ENCODE results near the gene ASCC1. TPM values are rescaled to one million over a fixed set of nuclear protein-coding genes. Genes with fewer than 3 reads are reported as not detected.

ASCC1 gene
- total and polyA plus RNA-seq, 2 donors (not counting 3 experiments of a cell fraction or from before 2014, with no cell fraction given), result 16.0 to 24.9 TPM

GRCh38 chr10:72061491-72061890, 154.6 kb downstream of the ASCC1 start:
- no peak for FAIRE-seq
- Histone ChIP-seq H2AFZ (ENCODE audit: low read depth, low read length) (no peak overlapping the region), H3K36me3 (ENCODE audit: control insufficient read depth in 2 of 2, extremely low read depth in 1 of 2, insufficient read depth in 2 of 2, low read length in 2 of 2) (no peaks in the 10 kb centered on the region), H3K27me3 (ENCODE audit: control insufficient read depth in 2 of 2, insufficient read depth in 2 of 2, low read length in 2 of 2) (no peaks in the 10 kb centered on the region), H3K9ac (replicated peaks; ENCODE audit: extremely low read depth, insufficient read depth, low read length) (no peak overlapping the region), H3K27ac (ENCODE audit: insufficient read depth, low read depth, low read length) (no peak overlapping the region), H3K9me1 (replicated peaks; ENCODE audit: control insufficient read depth, extremely low read depth, insufficient read depth, low read length) (no peaks in the 10 kb centered on the region), H3K79me2 (ENCODE audit: control insufficient read depth, insufficient read depth, low read length) (no peaks in the 10 kb centered on the region), H3K4me2 (ENCODE audit: insufficient read depth, low read length) (no peak overlapping the region), H3K9me3 (replicated peaks; ENCODE audit: control insufficient read depth, insufficient read depth, low read length) (no peaks in the 10 kb centered on the region), H3K4me3 (replicated peaks in 1 of 3; ENCODE audit: insufficient read depth in 1 of 3, low read depth in 1 of 3, low read length in 3 of 3) (no peak overlapping the region), H3K4me1 (ENCODE audit: control insufficient read depth, extremely low read depth, insufficient read depth, low read length) (peaks cover 10% of the 10 kb centered on the region), H4K20me1 (replicated peaks; ENCODE audit: control insufficient read depth, extremely low read depth, insufficient read depth, low read length) (no peaks in the 10 kb centered on the region)
- DNase-seq (ENCODE audit: low read depth, low spot score), result no peak
- TF ChIP-seq EZH2 (IDR thresholded peaks at IDR 0.05; ENCODE audit: borderline replicate concordance, low read depth, low read length, severe bottlenecking), result no peak
- peak in 1 of 2 donors; percentile 29 for TF ChIP-seq CTCF (IDR thresholded peaks at IDR 0.05; ENCODE audit: extremely low read depth in 1 of 2, insufficient read depth in 1 of 2, low read depth in 1 of 2, low read length in 2 of 2)
- dilution Hi-C loops (cut with MboI; ENCODE audit: extremely low pct_ligation_motif_present, low sequenced_read_pairs), result no loop called here
- CTCF ChIA-PET, result interaction anchor here (1.0 to 4.2 kb wide), 4 partner anchors 10 to 165 kb away, joined by 4 to 27 read pairs (median 8); no protein-coding TSS in a partner anchor
- POLR2A ChIA-PET, result no interaction called here
- BruUV-seq (replicated peaks), result no TSS peak
- intact Hi-C loops (cut with micrococcal nuclease), result no loop called here

- Histone ChIP-seq H3K4me1 (ENCODE audit: control insufficient read depth, extremely low read depth, insufficient read depth, low read length) (peaks cover 10% of the 10 kb centered on the region), H3K9me3 (replicated peaks; ENCODE audit: control insufficient read depth, insufficient read depth, low read length) (no peaks in the 10 kb centered on the region), H3K27ac (ENCODE audit: insufficient read depth, low read depth, low read length) (no peak overlapping the region), H3K79me2 (ENCODE audit: control insufficient read depth, insufficient read depth, low read length) (no peaks in the 10 kb centered on the region), H2AFZ (ENCODE audit: low read depth, low read length) (no peak overlapping the region), H4K20me1 (replicated peaks; ENCODE audit: control insufficient read depth, extremely low read depth, insufficient read depth, low read length) (no peaks in the 10 kb centered on the region), H3K36me3 (ENCODE audit: control insufficient read depth in 2 of 2, extremely low read depth in 1 of 2, insufficient read depth in 2 of 2, low read length in 2 of 2) (no peaks in the 10 kb centered on the region), H3K9me1 (replicated peaks; ENCODE audit: control insufficient read depth, extremely low read depth, insufficient read depth, low read length) (no peaks in the 10 kb centered on the region), H3K4me3 (replicated peaks in 1 of 3; ENCODE audit: insufficient read depth in 1 of 3, low read depth in 1 of 3, low read length in 3 of 3) (no peak overlapping the region), H3K27me3 (ENCODE audit: control insufficient read depth in 2 of 2, insufficient read depth in 2 of 2, low read length in 2 of 2) (no peaks in the 10 kb centered on the region), H3K4me2 (ENCODE audit: insufficient read depth, low read length) (no peak overlapping the region), H3K9ac (replicated peaks; ENCODE audit: extremely low read depth, insufficient read depth, low read length) (no peak overlapping the region)
- DNase-seq (ENCODE audit: low read depth, low spot score), result no peak
- ChIA-PET POLR2A (no interaction called here), CTCF (interaction anchor here (1.3 to 4.1 kb wide), 4 partner anchors 10 to 164 kb away, joined by 3 to 54 read pairs (median 8); no protein-coding TSS in a partner anchor)
- intact Hi-C loops (cut with micrococcal nuclease) (no loop called here), dilution Hi-C loops (cut with MboI; ENCODE audit: extremely low pct_ligation_motif_present, low sequenced_read_pairs) (no loop called here)
- TF ChIP-seq MYC (IDR thresholded peaks at IDR 0.05; ENCODE audit: low read depth, low read length) (no peak), FOS (IDR thresholded peaks at IDR 0.05; ENCODE audit: borderline replicate concordance, insufficient read depth, low read length) (no peak), POLR2A (IDR thresholded peaks at IDR 0.05; ENCODE audit: low read depth, low read length) (no peak), JUN (IDR thresholded peaks at IDR 0.05; ENCODE audit: borderline replicate concordance, insufficient read depth, insufficient read length, low read depth) (no peak), CTCF (IDR thresholded peaks at IDR 0.05; ENCODE audit: extremely low read depth in 1 of 2, insufficient read depth in 1 of 2, low read depth in 1 of 2, low read length in 2 of 2) (no peak), GATA2 (IDR thresholded peaks at IDR 0.05; ENCODE audit: insufficient read depth, insufficient read length, low read depth, low read length) (no peak), EZH2 (IDR thresholded peaks at IDR 0.05; ENCODE audit: borderline replicate concordance, low read depth, low read length, severe bottlenecking) (no peak), POLR2AphosphoS5 (IDR thresholded peaks at IDR 0.05; ENCODE audit: insufficient read depth, low read depth, low read length) (no peak), MAX (IDR thresholded peaks at IDR 0.05; ENCODE audit: insufficient read depth, insufficient read length) (no peak)
- BruUV-seq (replicated peaks), result no TSS peak
- FAIRE-seq, result no peak
Observed at GRCh38 chr10:72059843-72060822, 155.9 kb downstream of the ASCC1 start.
